ENCODE results near the gene INMT. TPM values are rescaled to one million over a fixed set of nuclear protein-coding genes. Genes with fewer than 3 reads are reported as not detected.

Gene INMT
- total RNA-seq, 6 experiments from 2014 or later, result not detected

DNA sequence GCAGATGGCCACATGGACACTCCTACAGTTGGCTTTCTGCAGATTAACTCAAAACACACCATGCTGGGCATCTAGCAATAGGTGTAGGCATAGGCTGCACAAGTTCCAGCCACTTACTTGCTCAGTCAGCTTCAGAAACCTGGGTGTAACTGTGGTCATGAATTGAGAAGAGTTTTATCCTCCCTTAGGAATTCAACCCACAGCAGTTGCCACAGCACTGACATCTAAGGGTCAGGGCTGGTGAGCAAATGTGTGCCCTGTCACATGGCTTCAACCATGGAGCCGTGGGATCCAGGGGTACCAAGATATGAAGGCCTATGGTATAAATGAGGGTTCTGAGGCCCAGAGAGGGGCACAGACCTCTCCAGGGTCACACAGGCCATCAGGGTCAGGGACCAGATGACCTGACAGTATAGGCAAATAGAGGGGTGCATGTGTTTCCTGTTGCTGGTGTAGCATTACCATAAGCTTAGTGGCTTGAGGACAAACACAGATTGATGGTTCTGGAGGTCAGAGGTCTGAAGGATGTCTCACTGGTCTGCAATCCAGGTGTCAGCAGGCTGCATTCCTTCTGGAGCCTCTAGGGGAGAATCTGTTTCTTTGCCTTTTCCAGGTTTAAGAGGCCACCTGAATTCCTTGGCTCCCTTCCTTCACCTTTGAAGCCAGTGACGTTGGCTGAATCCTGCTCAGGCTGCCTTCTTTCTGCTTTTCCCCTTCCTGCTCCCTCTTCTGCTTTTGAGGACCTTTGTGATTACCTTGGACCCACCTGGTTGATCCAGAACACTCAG is 43.4 kb downstream of the INMT start:
- DNase-seq, result no peak
- no peak overlapping the region for H3K27ac Mint-ChIP-seq
- TF ChIP-seq, protein P1, sequence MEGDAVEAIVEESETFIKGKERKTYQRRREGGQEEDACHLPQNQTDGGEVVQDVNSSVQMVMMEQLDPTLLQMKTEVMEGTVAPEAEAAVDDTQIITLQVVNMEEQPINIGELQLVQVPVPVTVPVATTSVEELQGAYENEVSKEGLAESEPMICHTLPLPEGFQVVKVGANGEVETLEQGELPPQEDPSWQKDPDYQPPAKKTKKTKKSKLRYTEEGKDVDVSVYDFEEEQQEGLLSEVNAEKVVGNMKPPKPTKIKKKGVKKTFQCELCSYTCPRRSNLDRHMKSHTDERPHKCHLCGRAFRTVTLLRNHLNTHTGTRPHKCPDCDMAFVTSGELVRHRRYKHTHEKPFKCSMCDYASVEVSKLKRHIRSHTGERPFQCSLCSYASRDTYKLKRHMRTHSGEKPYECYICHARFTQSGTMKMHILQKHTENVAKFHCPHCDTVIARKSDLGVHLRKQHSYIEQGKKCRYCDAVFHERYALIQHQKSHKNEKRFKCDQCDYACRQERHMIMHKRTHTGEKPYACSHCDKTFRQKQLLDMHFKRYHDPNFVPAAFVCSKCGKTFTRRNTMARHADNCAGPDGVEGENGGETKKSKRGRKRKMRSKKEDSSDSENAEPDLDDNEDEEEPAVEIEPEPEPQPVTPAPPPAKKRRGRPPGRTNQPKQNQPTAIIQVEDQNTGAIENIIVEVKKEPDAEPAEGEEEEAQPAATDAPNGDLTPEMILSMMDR (IDR thresholded peaks at IDR 0.05), result no peak
- no peaks in the 10 kb centered on the region for H3K9me3 Mint-ChIP-seq
- no peak overlapping the region for H3K4me3 Mint-ChIP-seq
- H3K27me3 Mint-ChIP-seq (ENCODE audit: insufficient read depth), result peaks cover 2% of the 10 kb centered on the region
- H3K36me3 Mint-ChIP-seq (ENCODE audit: low read depth), result no peaks in the 10 kb centered on the region
- peaks cover 61% of the 10 kb centered on the region for H3K4me1 Mint-ChIP-seq (ENCODE audit: low read depth)

GRCh38 chr7:30796105-30796869 is 44.4 kb downstream of the INMT start:
- Mint-ChIP-seq H3K27me3 (ENCODE audit: insufficient read depth) (peaks cover 2% of the 10 kb centered on the region), H3K9me3 (no peaks in the 10 kb centered on the region), H3K36me3 (ENCODE audit: low read depth) (no peaks in the 10 kb centered on the region), H3K4me3 (no peak overlapping the region), H3K4me1 (ENCODE audit: low read depth) (peaks cover 65% of the 10 kb centered on the region), H3K27ac (no peak overlapping the region)
- DNase-seq, result no peak
- TF ChIP-seq, protein P1 (IDR thresholded peaks at IDR 0.05), result no peak

GRCh38 chr7:30797176-30798040 is 45.5 kb downstream of the INMT start:
- peaks cover 2% of the 10 kb centered on the region for H3K36me3 Mint-ChIP-seq (ENCODE audit: low read depth)
- H3K4me1 Mint-ChIP-seq (ENCODE audit: low read depth), result peaks cover 76% of the 10 kb centered on the region
- DNase-seq, result no peak
- TF ChIP-seq, protein P1 (IDR thresholded peaks at IDR 0.05), result no peak
- no peak overlapping the region for H3K4me3 Mint-ChIP-seq
- H3K27ac Mint-ChIP-seq, result no peak overlapping the region
- H3K27me3 Mint-ChIP-seq (ENCODE audit: insufficient read depth), result peaks cover 2% of the 10 kb centered on the region
- H3K9me3 Mint-ChIP-seq, result no peaks in the 10 kb centered on the region

GRCh38 chr7:30799206-30799975 is 47.5 kb downstream of the INMT start:
- Mint-ChIP-seq H3K27ac (peak overlapping the region; percentile 52), H3K4me1 (ENCODE audit: low read depth) (peaks cover 93% of the 10 kb centered on the region), H3K27me3 (ENCODE audit: insufficient read depth) (no peaks in the 10 kb centered on the region; the same call in 1 of the 2 replicates), H3K4me3 (peak overlapping the region; percentile 53), H3K36me3 (ENCODE audit: low read depth) (peaks cover 11% of the 10 kb centered on the region), H3K9me3 (no peaks in the 10 kb centered on the region)
- peak; percentile 87 for DNase-seq
- TF ChIP-seq, protein P1 (IDR thresholded peaks at IDR 0.05), result no peak
